ENCODE measurements around the gene EXOSC1. TPM values are rescaled to one million over a fixed set of nuclear protein-coding genes. Genes with fewer than 3 reads are reported as not detected.

EXOSC1 gene
- total RNA-seq, 4 donors from 2014 or later: 12.4 to 44.8 (median 24.7) TPM

- H3K4me1 ChIP-seq: peaks cover 0 to 21% (median 0%) of the 10 kb centered on the region in 3 donors
- peaks cover 47 to 100% (median 67%) of the 10 kb centered on the region in 3 donors for H3K36me3 ChIP-seq
- TF ChIP-seq, protein P1, sequence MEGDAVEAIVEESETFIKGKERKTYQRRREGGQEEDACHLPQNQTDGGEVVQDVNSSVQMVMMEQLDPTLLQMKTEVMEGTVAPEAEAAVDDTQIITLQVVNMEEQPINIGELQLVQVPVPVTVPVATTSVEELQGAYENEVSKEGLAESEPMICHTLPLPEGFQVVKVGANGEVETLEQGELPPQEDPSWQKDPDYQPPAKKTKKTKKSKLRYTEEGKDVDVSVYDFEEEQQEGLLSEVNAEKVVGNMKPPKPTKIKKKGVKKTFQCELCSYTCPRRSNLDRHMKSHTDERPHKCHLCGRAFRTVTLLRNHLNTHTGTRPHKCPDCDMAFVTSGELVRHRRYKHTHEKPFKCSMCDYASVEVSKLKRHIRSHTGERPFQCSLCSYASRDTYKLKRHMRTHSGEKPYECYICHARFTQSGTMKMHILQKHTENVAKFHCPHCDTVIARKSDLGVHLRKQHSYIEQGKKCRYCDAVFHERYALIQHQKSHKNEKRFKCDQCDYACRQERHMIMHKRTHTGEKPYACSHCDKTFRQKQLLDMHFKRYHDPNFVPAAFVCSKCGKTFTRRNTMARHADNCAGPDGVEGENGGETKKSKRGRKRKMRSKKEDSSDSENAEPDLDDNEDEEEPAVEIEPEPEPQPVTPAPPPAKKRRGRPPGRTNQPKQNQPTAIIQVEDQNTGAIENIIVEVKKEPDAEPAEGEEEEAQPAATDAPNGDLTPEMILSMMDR (IDR thresholded peaks at IDR 0.05): no peak
- no peak for TF ChIP-seq POLR2A (IDR thresholded peaks at IDR 0.05)
- H3K27ac ChIP-seq: no peak overlapping the region
- no peaks in the 10 kb centered on the region for H3K27me3 ChIP-seq
- intact Hi-C loops (cut with DNase I): loop anchor here (10.0 kb wide), 1 partner anchor 95 kb away; no protein-coding TSS in a partner anchor
- 76 to 82% methylated on average over 7 of the region's 7 CpGs for WGBS, 2 donors
- no peaks in the 10 kb centered on the region for H3K9me3 ChIP-seq
- DNase-seq: no peak
- H3K4me3 ChIP-seq: no peak overlapping the region
These were observed 14.1 kb upstream of the EXOSC1 start for GRCh38 chr10:97459933-97460332.

DNA sequence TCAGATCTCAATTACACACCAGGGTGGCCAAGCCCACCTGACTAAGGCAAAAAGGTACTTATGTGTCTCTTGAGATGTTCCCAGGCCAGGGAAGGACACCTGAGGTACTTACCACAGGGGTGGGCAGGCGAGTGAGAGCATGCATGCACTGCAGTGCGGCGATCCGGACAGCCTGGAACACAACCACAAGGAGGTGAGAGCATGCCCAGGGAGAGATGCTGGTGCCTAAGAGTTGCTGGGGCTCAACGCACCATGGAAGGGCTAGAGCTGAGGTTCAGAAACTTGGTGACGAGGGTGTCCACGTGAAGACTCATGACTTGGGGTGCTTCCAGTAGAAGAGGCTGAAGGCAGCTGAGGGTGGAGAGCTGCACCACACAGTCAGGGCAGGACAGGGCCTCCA, 13.3 kb upstream of the EXOSC1 start:
- Histone ChIP-seq H3K4me1 (peaks cover 0 to 21% (median 2%) of the 10 kb centered on the region in 3 donors), H3K36me3 (peaks cover 44 to 99% (median 66%) of the 10 kb centered on the region in 3 donors), H3K27me3 (no peaks in the 10 kb centered on the region), H3K4me3 (no peak overlapping the region), H3K27ac (no peak overlapping the region), H3K9me3 (no peaks in the 10 kb centered on the region)
- no peak for DNase-seq
- TF ChIP-seq POLR2A (IDR thresholded peaks at IDR 0.05): no peak
- TF ChIP-seq, protein P1 (IDR thresholded peaks at IDR 0.05): no peak
- intact Hi-C loops (cut with DNase I): no loop called here
- 82 to 85% methylated on average over 7 of the region's 7 CpGs for WGBS, 2 donors

DNA sequence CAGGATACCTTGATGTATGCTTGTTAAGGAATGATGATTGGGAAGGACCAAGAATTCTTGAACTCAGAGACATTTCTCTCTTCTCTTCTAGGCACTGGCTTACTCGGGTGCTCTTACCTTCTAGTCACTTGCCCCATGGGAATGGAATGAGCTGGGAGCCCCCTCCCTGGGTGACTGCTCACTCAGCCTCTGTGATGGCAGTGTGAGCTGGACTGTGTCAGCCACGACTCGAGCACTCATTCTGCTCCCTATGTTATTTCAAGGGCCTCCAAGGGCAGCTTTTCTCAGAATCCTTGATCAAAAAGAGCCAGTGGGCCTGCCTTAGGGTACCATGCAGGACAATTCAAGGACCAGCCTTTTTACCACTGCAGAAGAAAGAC, 10.9 kb upstream of the EXOSC1 start:
- Histone ChIP-seq H3K9me3 (no peaks in the 10 kb centered on the region), H3K27me3 (no peaks in the 10 kb centered on the region), H3K36me3 (peaks cover 38 to 99% (median 56%) of the 10 kb centered on the region in 3 donors), H3K27ac (no peak overlapping the region), H3K4me1 (peaks cover 0 to 28% (median 2%) of the 10 kb centered on the region in 3 donors), H3K4me3 (no peak overlapping the region)
- intact Hi-C loops (cut with DNase I): no loop called here
- no peak for DNase-seq
- WGBS, 2 donors: 64 to 78% methylated on average over 1 to 2 of the region's 3 CpGs
- TF ChIP-seq, protein P1 (IDR thresholded peaks at IDR 0.05): no peak
- TF ChIP-seq POLR2A (IDR thresholded peaks at IDR 0.05): no peak

DNA sequence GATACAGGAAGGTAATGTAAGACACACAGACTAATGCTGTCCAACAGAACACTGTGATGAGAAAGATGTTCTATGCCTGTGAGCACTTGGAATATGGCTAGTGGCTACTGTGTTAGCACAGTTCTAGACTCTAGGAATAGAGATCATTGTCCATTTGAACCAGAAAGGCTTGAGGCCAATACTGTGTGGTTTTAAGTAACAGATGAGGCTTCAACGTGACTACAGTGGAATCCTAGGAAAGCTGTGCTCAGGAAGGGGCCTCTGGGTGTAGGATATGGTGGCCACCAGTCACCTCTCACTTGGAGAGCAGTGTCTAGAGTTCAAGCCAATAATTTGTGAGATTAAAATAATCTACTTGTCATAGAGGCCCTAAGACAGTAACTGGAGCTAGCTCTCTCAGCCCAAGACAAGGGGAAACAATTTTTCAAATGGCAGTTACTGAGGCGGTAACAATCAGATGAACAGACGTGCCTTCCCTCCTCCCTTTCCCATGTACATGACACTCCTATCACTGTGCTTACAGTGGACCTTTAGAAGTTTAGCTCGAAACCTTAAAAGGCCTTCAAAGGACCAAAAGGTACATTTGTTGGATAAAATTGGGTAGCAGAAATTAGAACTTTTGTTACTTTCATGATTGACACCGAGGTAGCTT, 10.4 kb upstream of the EXOSC1 start:
- intact Hi-C loops (cut with DNase I): no loop called here
- peaks cover 33 to 99% (median 51%) of the 10 kb centered on the region in 3 donors for H3K36me3 ChIP-seq
- WGBS, 2 donors: 60 to 84% methylated on average over 5 of the region's 5 CpGs
- TF ChIP-seq, protein P1 (IDR thresholded peaks at IDR 0.05): no peak
- no peak for TF ChIP-seq POLR2A (IDR thresholded peaks at IDR 0.05)
- no peak overlapping the region for H3K4me3 ChIP-seq
- no peak for DNase-seq
- H3K4me1 ChIP-seq: peaks cover 0 to 33% (median 3%) of the 10 kb centered on the region in 3 donors
- no peak overlapping the region for H3K27ac ChIP-seq
- H3K27me3 ChIP-seq: no peaks in the 10 kb centered on the region
- no peaks in the 10 kb centered on the region for H3K9me3 ChIP-seq

GRCh38 chr10:97454330-97455036, 8.7 kb upstream of the EXOSC1 start:
- Histone ChIP-seq H3K4me1 (peaks cover 0 to 44% (median 10%) of the 10 kb centered on the region in 3 donors), H3K27me3 (no peaks in the 10 kb centered on the region), H3K27ac (peak overlapping the region in 1 of 4 donors; percentile 45), H3K9me3 (no peaks in the 10 kb centered on the region), H3K4me3 (no peak overlapping the region), H3K36me3 (peaks cover 16 to 87% (median 34%) of the 10 kb centered on the region in 3 donors)
- 33 to 57% methylated on average over 1 to 3 of the region's 3 CpGs for WGBS, 2 donors
- no peak for DNase-seq
- intact Hi-C loops (cut with DNase I): no loop called here
- TF ChIP-seq, protein P1 (IDR thresholded peaks at IDR 0.05): no peak
- no peak for TF ChIP-seq POLR2A (IDR thresholded peaks at IDR 0.05)
